BLaER1 treated with 17β-estradiol and CSF1 and Interleukin-3, amounts not matched to agents 10 nM and 100 nM (cell line): Measurements from ENCODE around the gene RMDN2.
"Not testable (repeated sequence)": the region's sequence is repeated elsewhere in the genome, so short reads cannot be mapped to it uniquely, and the experiment has no call there.

ENCODE experiments used
- H3K27ac ChIP-seq, 11 experiments: shearing (Covaris generic); formaldehyde crosslinking; 2 replicates each; pipeline ENCODE4 v1.8.1; 2022
- H3K27me3 ChIP-seq, 11 experiments: shearing (Covaris generic); formaldehyde crosslinking; 2 replicates each; pipeline ENCODE4 v1.8.1; 2022
- H3K36me3 ChIP-seq, 11 experiments: shearing (Covaris generic); formaldehyde crosslinking; 2 replicates each; pipeline ENCODE4 v1.8.1; 2022
- H3K4me1 ChIP-seq, 10 experiments: shearing (Covaris generic); formaldehyde crosslinking; 2 replicates each; pipeline ENCODE4 v1.8.1; 2022
- H3K4me2 ChIP-seq, 11 experiments: shearing (Covaris generic); formaldehyde crosslinking; 2 replicates each; pipeline ENCODE4 v1.8.1; 2022
- H3K4me3 ChIP-seq, 10 experiments: shearing (Covaris generic); formaldehyde crosslinking; 2 replicates each; pipeline ENCODE4 v1.8.1; 2022
- H3K9ac ChIP-seq, 11 experiments: shearing (Covaris generic); formaldehyde crosslinking; 2 replicates each; pipeline ENCODE4 v1.8.1; 2022
- H3K9me3 ChIP-seq, 11 experiments: shearing (Covaris generic); formaldehyde crosslinking; replicated peaks in 1 of 11; 2 replicates each; pipeline ENCODE4 v1.8.1; 2022
- H4K20me1 ChIP-seq, 11 experiments: shearing (Covaris generic); formaldehyde crosslinking; 2 replicates each; pipeline ENCODE4 v1.8.1; 2022
- Cebpa-rat ChIP-seq, 11 experiments: shearing (Covaris generic); IDR thresholded peaks; 2 replicates each; pipeline ENCODE4 v1.8.1; 2022

Gene RMDN2

GRCh38 chr2:37984589-37984988, 59.5 kb downstream of the RMDN2 start:
- Histone ChIP-seq H3K27me3 (no peaks in the 10 kb centered on the region), H3K4me3 (no peak overlapping the region), H3K36me3 (no peaks in the 10 kb centered on the region), H3K9me3 (peaks cover 0 to 14% (median 0%) of the 10 kb centered on the region in 11 experiments; a peak in 4 of 22 replicates), H3K27ac (no peak overlapping the region), H3K9ac (no peak overlapping the region), H3K4me2 (no peak overlapping the region), H4K20me1 (no peaks in the 10 kb centered on the region), H3K4me1 (peaks cover 0 to 8% (median 0%) of the 10 kb centered on the region in 10 experiments; a peak in 4 of 20 replicates)
- TF ChIP-seq Cebpa-rat (IDR thresholded peaks at IDR 0.05), result no peak

- Histone ChIP-seq H3K36me3 (no peaks in the 10 kb centered on the region), H3K4me3 (no peak overlapping the region), H3K4me1 (peaks cover 0 to 8% (median 0%) of the 10 kb centered on the region in 10 experiments; a peak in 4 of 20 replicates), H3K27me3 (no peaks in the 10 kb centered on the region), H3K9me3 (peaks cover 0 to 14% (median 0%) of the 10 kb centered on the region in 11 experiments; a peak in 4 of 22 replicates), H3K4me2 (peak overlapping the region in 2 of 11 experiments; percentile 31 to 42; a peak in 1 of 22 replicates), H3K27ac (no peak overlapping the region), H3K9ac (no peak overlapping the region), H4K20me1 (no peaks in the 10 kb centered on the region)
- TF ChIP-seq Cebpa-rat (IDR thresholded peaks at IDR 0.05), result no peak
Measured at GRCh38 chr2:37985333-37985732, 60.2 kb downstream of the RMDN2 start.

- H3K36me3 ChIP-seq, result no peaks in the 10 kb centered on the region
- no peak overlapping the region for H3K4me3 ChIP-seq
- H3K27ac ChIP-seq, result no peak overlapping the region
- H3K4me2 ChIP-seq, result no peak overlapping the region
- no peaks in the 10 kb centered on the region for H3K27me3 ChIP-seq
- no peak for TF ChIP-seq Cebpa-rat (IDR thresholded peaks at IDR 0.05)
- no peak overlapping the region for H3K9ac ChIP-seq
- peaks cover 0 to 14% (median 0%) of the 10 kb centered on the region in 11 experiments; a peak in 4 of 22 replicates for H3K9me3 ChIP-seq
- no peaks in the 10 kb centered on the region for H4K20me1 ChIP-seq
- peaks cover 0 to 8% (median 0%) of the 10 kb centered on the region in 10 experiments; a peak in 4 of 20 replicates for H3K4me1 ChIP-seq
Measured at GRCh38 chr2:37987098-37987775, 62.1 kb downstream of the RMDN2 start.

- no peak for TF ChIP-seq Cebpa-rat (IDR thresholded peaks at IDR 0.05)
- H3K9ac ChIP-seq, result no peak overlapping the region
- no peaks in the 10 kb centered on the region for H3K4me1 ChIP-seq
- no peak overlapping the region for H3K4me2 ChIP-seq
- H3K27me3 ChIP-seq, result no peaks in the 10 kb centered on the region
- no peak overlapping the region for H3K27ac ChIP-seq
- H3K9me3 ChIP-seq, result peaks cover 0 to 5% (median 0%) of the 10 kb centered on the region in 11 experiments; a peak in 2 of 22 replicates
- no peaks in the 10 kb centered on the region for H4K20me1 ChIP-seq
- peaks cover 0 to 5% (median 0%) of the 10 kb centered on the region in 11 experiments; a peak in 1 of 22 replicates for H3K36me3 ChIP-seq
- H3K4me3 ChIP-seq, result no peak overlapping the region
Measured at GRCh38 chr2:37992601-37993000, 67.5 kb downstream of the RMDN2 start.

- no peaks in the 10 kb centered on the region for H4K20me1 ChIP-seq
- H3K9me3 ChIP-seq, result peaks cover 0 to 6% (median 0%) of the 10 kb centered on the region in 11 experiments; a peak in 4 of 22 replicates
- H3K27me3 ChIP-seq, result no peaks in the 10 kb centered on the region
- H3K9ac ChIP-seq, result no peak overlapping the region
- no peak overlapping the region for H3K27ac ChIP-seq
- no peaks in the 10 kb centered on the region for H3K4me1 ChIP-seq
- H3K4me2 ChIP-seq, result no peak overlapping the region
- TF ChIP-seq Cebpa-rat (IDR thresholded peaks at IDR 0.05), result no peak
- H3K4me3 ChIP-seq, result no peak overlapping the region
- H3K36me3 ChIP-seq, result peaks cover 0 to 10% (median 0%) of the 10 kb centered on the region in 11 experiments; a peak in 6 of 22 replicates
Measured at GRCh38 chr2:37993143-37993542, 68.1 kb downstream of the RMDN2 start.

GRCh38 chr2:37997629-37998028, 72.5 kb downstream of the RMDN2 start:
- peaks cover 5 to 38% (median 12%) of the 10 kb centered on the region in 11 experiments; a peak in 13 of 22 replicates for H3K36me3 ChIP-seq

GRCh38 chr2:38000485-38001222, 75.6 kb downstream of the RMDN2 start:
- Histone ChIP-seq H3K27ac (no peak overlapping the region), H3K4me3 (no peak overlapping the region), H3K9me3 (peaks cover 14 to 31% (median 20%) of the 10 kb centered on the region in 11 experiments; a peak in 19 of 22 replicates), H3K4me1 (no peaks in the 10 kb centered on the region), H3K9ac (no peak overlapping the region), H4K20me1 (no peaks in the 10 kb centered on the region), H3K4me2 (no peak overlapping the region), H3K27me3 (no peaks in the 10 kb centered on the region), H3K36me3 (peaks cover 5 to 38% (median 12%) of the 10 kb centered on the region in 11 experiments; a peak in 13 of 22 replicates)
- TF ChIP-seq Cebpa-rat (IDR thresholded peaks at IDR 0.05), result no peak

More at GRCh38 chr2:37997629-37998028, 72.5 kb downstream of the RMDN2 start:
- H3K4me3 ChIP-seq, result no peak overlapping the region
- H3K4me1 ChIP-seq, result no peaks in the 10 kb centered on the region
- H3K27me3 ChIP-seq, result no peaks in the 10 kb centered on the region
- H3K9me3 ChIP-seq, result peaks cover 14 to 31% (median 20%) of the 10 kb centered on the region in 11 experiments; a peak in 19 of 22 replicates
- no peak overlapping the region for H3K4me2 ChIP-seq
- H3K27ac ChIP-seq, result no peak overlapping the region
- no peak overlapping the region for H3K9ac ChIP-seq
- H4K20me1 ChIP-seq, result no peaks in the 10 kb centered on the region
- TF ChIP-seq Cebpa-rat (IDR thresholded peaks at IDR 0.05), result no peak

GRCh38 chr2:38010187-38010586, 85.1 kb downstream of the RMDN2 start:
- not testable (repeated sequence) for H3K9ac ChIP-seq, H3K9me3 ChIP-seq, H3K4me1 ChIP-seq, H3K4me2 ChIP-seq, H3K36me3 ChIP-seq, H4K20me1 ChIP-seq, H3K27ac ChIP-seq, H3K4me3 ChIP-seq, H3K27me3 ChIP-seq

GRCh38 chr2:38010995-38011394, 85.9 kb downstream of the RMDN2 start:
- TF ChIP-seq Cebpa-rat (IDR thresholded peaks at IDR 0.05), result no peak
- H3K27ac ChIP-seq, result no peak overlapping the region
- H3K9ac ChIP-seq, result no peak overlapping the region
- H3K4me1 ChIP-seq, result no peaks in the 10 kb centered on the region
- H4K20me1 ChIP-seq, result no peaks in the 10 kb centered on the region
- peaks cover 0 to 8% (median 0%) of the 10 kb centered on the region in 11 experiments; a peak in 3 of 22 replicates for H3K9me3 ChIP-seq
- no peaks in the 10 kb centered on the region for H3K27me3 ChIP-seq
- H3K36me3 ChIP-seq, result peaks cover 0 to 9% (median 0%) of the 10 kb centered on the region in 11 experiments; a peak in 4 of 22 replicates
- no peak overlapping the region for H3K4me2 ChIP-seq
- H3K4me3 ChIP-seq, result no peak overlapping the region
